HepG2 (cell line): ENCODE measurements around the gene DPH1. TPM values are rescaled to one million over a fixed set of nuclear protein-coding genes. Genes with fewer than 3 reads are reported as not detected.

Source experiments
- ATAC-seq: fragments of 200-7000 bp; cut with Tn5 transposase; 3 replicates; pipeline ENCODE4 v1.9.1; 2020; ENCODE audit warnings: mild to moderate bottlenecking, moderate library complexity
- BruUV-seq: library from RNA; stranded (reverse); fragments of 400-500 nt; replicated peaks from 2 replicates; lab custom pipeline; 2021; lab: Mats Ljungman, UMichigan
- CTCF ChIA-PET: fragments of 300-600 bp; formaldehyde crosslinking; extraction: SDS; loops from one replicate; lab custom pipeline; 2021; ENCODE audit warnings: low total read pairs, inconsistent platforms, low intra/inter-chr PET ratio; lab: Yijun Ruan, JAX
- POLR2A ChIA-PET: fragments of 350-600 bp; sonication (Branson Sonifier 250); formaldehyde crosslinking; loops from one replicate; lab custom pipeline; 2020; ENCODE audit warnings: antibody characterized with exemption, inconsistent platforms; lab: Yijun Ruan, JAX
- DNase-seq: peaks from one replicate; pipeline ENCODE4 v3.0.0-alpha.2; 2015; ENCODE audit warnings: low spot score
- FAIRE-seq: peaks from 3 replicates; lab custom pipeline; 2011; peaks lifted over from hg19 to GRCh38; lab: Jason Lieb, UNC
- H2AFZ ChIP-seq: one replicate; pipeline ENCODE4 v1.6.1; 2011; ENCODE audit warnings: low read length, inconsistent platforms
- H3K27ac ChIP-seq: fragments of 300-600 bp; 3 replicates; pipeline ENCODE4 v1.8.0; 2011; ENCODE audit warnings: mixed run types, mild to moderate bottlenecking, mixed read lengths, low read length, inconsistent platforms; ENCODE audit not compliant: insufficient read depth; ENCODE audit errors: extremely low read length
- H3K27me3 ChIP-seq, 2 experiments: fragments of 200-600 bp in 1 of 2; 2 replicates in 1 of 2; 3 replicates in 1 of 2; pipeline versions ENCODE4 v1.6.0 to v1.8.0; 2011; ENCODE audit warnings: low read length in 2 of 2, mild to moderate bottlenecking in 2 of 2, moderate library complexity in 2 of 2, inconsistent platforms in 1 of 2; ENCODE audit not compliant: insufficient read depth in 2 of 2, control insufficient read depth in 1 of 2
- H3K36me3 ChIP-seq, 2 experiments: fragments of 200-600 bp in 1 of 2; replicated peaks in 1 of 2; 2 replicates in 1 of 2; 3 replicates in 1 of 2; pipeline versions ENCODE4 v1.5.1 to v1.8.0; 2011; ENCODE audit warnings: low read length in 2 of 2, inconsistent platforms in 1 of 2; ENCODE audit not compliant: insufficient read depth in 2 of 2, control insufficient read depth in 1 of 2
- H3K4me1 ChIP-seq: 2 replicates; pipeline ENCODE4 v1.5.1; 2012; ENCODE audit warnings: low read length, inconsistent platforms; ENCODE audit not compliant: insufficient read depth
- H3K4me2 ChIP-seq: 2 replicates; pipeline ENCODE4 v1.6.0; 2011; ENCODE audit warnings: low read depth, low read length, inconsistent platforms
- H3K4me3 ChIP-seq, 3 experiments: fragments of 200-600 bp in 1 of 3; sonication (generic), shearing (Covaris generic) in 1 of 3; replicated peaks in 1 of 3; 2 replicates each; pipeline ENCODE4 v1.5.1; 2011 to 2016; ENCODE audit warnings: low read length in 3 of 3, inconsistent platforms in 2 of 3, low read depth in 2 of 3, mild to moderate bottlenecking in 2 of 3, control low read depth in 1 of 3, mixed read lengths in 1 of 3; ENCODE audit not compliant: insufficient read depth in 1 of 3
- H3K79me2 ChIP-seq: one replicate; pipeline ENCODE4 v1.6.1; 2011; ENCODE audit warnings: low read length, inconsistent platforms; ENCODE audit not compliant: insufficient read depth
- H3K9ac ChIP-seq: 2 replicates; pipeline ENCODE4 v1.6.0; 2011; ENCODE audit warnings: mild to moderate bottlenecking, low read depth, low read length, inconsistent platforms; ENCODE audit not compliant: insufficient read depth
- H3K9me3 ChIP-seq: 2 replicates; pipeline ENCODE4 v1.5.1; 2012; ENCODE audit warnings: mild to moderate bottlenecking, low read length
- H4K20me1 ChIP-seq: 2 replicates; pipeline ENCODE4 v1.6.0; 2011; ENCODE audit warnings: inconsistent platforms, mild to moderate bottlenecking, low read length, moderate library complexity; ENCODE audit not compliant: insufficient read depth
- CREM ChIP-seq, 2 experiments: sonication (generic) in 1 of 2; formaldehyde crosslinking in 1 of 2; IDR thresholded peaks; 2 replicates each; pipeline versions ENCODE4 v1.4.0 to v1.6.1; 2016 to 2020; ENCODE audit warnings: antibody characterized with exemption in 1 of 2, mild to moderate bottlenecking in 1 of 2, missing genetic modification reagents in 1 of 2
- DBP ChIP-seq: sonication (generic); formaldehyde crosslinking; IDR thresholded peaks from 2 replicates; pipeline ENCODE4 v1.4.0; 2020; ENCODE audit warnings: missing genetic modification reagents; ENCODE audit errors: not compliant biosample characterization
- DMAP1 ChIP-seq: IDR thresholded peaks from 2 replicates; pipeline ENCODE4 v1.6.1; 2016
- HNRNPL ChIP-seq: fragments of 200-400 bp; formaldehyde crosslinking; IDR thresholded peaks from 2 replicates; pipeline ENCODE4 v1.6.1; 2017; ENCODE audit warnings: mild to moderate bottlenecking, low read depth, low read length
- IKZF4 ChIP-seq: sonication (generic); formaldehyde crosslinking; IDR thresholded peaks from 2 replicates; pipeline ENCODE4 v1.5.1; 2020; ENCODE audit warnings: borderline replicate concordance, mild to moderate bottlenecking, low read depth, missing genetic modification reagents; ENCODE audit errors: not compliant biosample characterization
- ISL2 ChIP-seq: sonication (generic); formaldehyde crosslinking; IDR thresholded peaks from 2 replicates; pipeline ENCODE4 v1.5.0; 2020; ENCODE audit warnings: missing genetic modification reagents
- KLF9 ChIP-seq: IDR thresholded peaks from 2 replicates; pipeline ENCODE4 v1.6.1; 2016; ENCODE audit warnings: low read depth
- MEF2D ChIP-seq: sonication (generic); formaldehyde crosslinking; IDR thresholded peaks from 2 replicates; pipeline ENCODE4 v1.5.1; 2020; ENCODE audit warnings: mild to moderate bottlenecking, missing genetic modification reagents
- MTA1 ChIP-seq: sonication (generic); formaldehyde crosslinking; IDR thresholded peaks from 2 replicates; pipeline ENCODE4 v1.4.0; 2020; ENCODE audit warnings: missing genetic modification reagents, mild to moderate bottlenecking, borderline replicate concordance
- MYPOP ChIP-seq: sonication (generic); formaldehyde crosslinking; IDR thresholded peaks from 2 replicates; pipeline ENCODE4 v1.8.1; 2023; ENCODE audit warnings: mild to moderate bottlenecking, moderate library complexity, missing genetic modification reagents
- ZNF280B ChIP-seq: sonication (generic); formaldehyde crosslinking; IDR thresholded peaks from 2 replicates; pipeline ENCODE4 v1.5.0; 2020; ENCODE audit warnings: missing genetic modification reagents, mild to moderate bottlenecking, borderline replicate concordance
- ZNF3 ChIP-seq: IDR thresholded peaks from 2 replicates; pipeline ENCODE4 v1.7.0; 2017; ENCODE audit warnings: inconsistent platforms
- ZNF33B ChIP-seq: sonication (generic); formaldehyde crosslinking; IDR thresholded peaks from 2 replicates; pipeline ENCODE4 v1.5.1; 2020; ENCODE audit warnings: mild to moderate bottlenecking, missing genetic modification reagents
- ZNF503 ChIP-seq: sonication (generic); formaldehyde crosslinking; IDR thresholded peaks from 2 replicates; pipeline ENCODE4 v1.4.0; 2020; ENCODE audit warnings: missing genetic modification reagents
- WGBS: methylation state at CpG from one replicate; pipeline ENCODE4 v1.1.6; 2017; ENCODE audit warnings: low lambda C conversion rate; 5-methylcytosine and 5-hydroxymethylcytosine counted together
- in situ Hi-C: cut with HindIII; loops from 2 replicates; pipeline ENCODE4 v1.10.0; 2017; ENCODE audit warnings: low pct_unique_long_range_greater_than_20kb; ENCODE audit not compliant: extremely low pct_ligation_motif_present
- intact Hi-C: fragments of 100-400 bp; cut with micrococcal nuclease; formaldehyde crosslinking; loops from one replicate; pipeline ENCODE4 v1.10.0; 2022; ENCODE audit not compliant: unreplicated experiment
- polyA plus RNA-seq, 8 experiments: library from polyadenylated mRNA; depleted of rRNA in 3 of 8; stranded (reverse) in 7 of 8; unstranded in 1 of 8; fragments of >200 nt; fragmentation: Illumina TruSeq in 4 of 8; extraction: Trizol in 4 of 8; gene quantifications; 2 replicates each; pipeline versions ENCODE4 v1.2.1 to v1.2.3, GENCODE V29; 2011 to 2016; ENCODE audit warnings: low read depth in 4 of 8, missing spikeins in 1 of 8, mixed read lengths in 1 of 8; ENCODE audit not compliant: insufficient read depth in 1 of 8
- total RNA-seq, 5 experiments: library from RNA; depleted of rRNA; stranded (reverse); fragments of >200 nt; fragmentation: Illumina TruSeq; extraction: Trizol; gene quantifications; 2 replicates each; pipeline ENCODE4 v1.2.3, GENCODE V29; 2016; ENCODE audit warnings: low read depth in 1 of 5

Gene DPH1
- total and polyA plus RNA-seq, 2 of the 13 experiments (the other 11 are each of a cell fraction or from before 2014, with no cell fraction given): 25.3 to 42.8 TPM

- no peaks in the 10 kb centered on the region for H3K27me3 ChIP-seq
- CTCF ChIA-PET: no interaction called here
- H3K27ac ChIP-seq: no peak overlapping the region
- no peaks in the 10 kb centered on the region for H3K9me3 ChIP-seq
- no peak overlapping the region for H3K4me2 ChIP-seq
- no peaks in the 10 kb centered on the region for H4K20me1 ChIP-seq
- H3K4me1 ChIP-seq: peaks cover 35% of the 10 kb centered on the region
- no peak overlapping the region for H3K9ac ChIP-seq
- no peak overlapping the region for H2AFZ ChIP-seq
- BruUV-seq: no TSS peak
- H3K36me3 ChIP-seq: peaks cover 12 to 25% of the 10 kb centered on the region in 2 experiments
- WGBS: 93% methylated on average over 16 of the region's 16 CpGs
- intact Hi-C loops: no loop called here
- in situ Hi-C loops: no loop called here
- ATAC-seq (no peak), FAIRE-seq (no peak)
- H3K79me2 ChIP-seq: no peaks in the 10 kb centered on the region
- POLR2A ChIA-PET: no interaction called here
- TF ChIP-seq IKZF4 (CRISPR knock-in tag) (no peak), MTA1 (CRISPR knock-in tag) (no peak), ZNF3 (CRISPR knock-in tag) (no peak), KLF9 (CRISPR knock-in tag) (no peak), ZNF33B (CRISPR knock-in tag) (no peak), MYPOP (CRISPR knock-in tag) (no peak), MEF2D (no peak), ISL2 (CRISPR knock-in tag) (no peak), HNRNPL (no peak), ZNF503 (CRISPR knock-in tag) (no peak), CREM (IDR thresholded peaks at IDR 0.05) (no peak), CREM (CRISPR knock-in tag; IDR thresholded peaks at IDR 0.05) (no peak), DBP (CRISPR knock-in tag) (no peak), ZNF280B (CRISPR knock-in tag) (no peak), DMAP1 (CRISPR knock-in tag) (no peak)
- TF ChIP-seq, all 625 proteins: peak for 0
- DNase-seq: no peak
- no peak overlapping the region for H3K4me3 ChIP-seq
Observed at GRCh38 chr17:2063261-2064146, 33.6 kb downstream of the DPH1 start.
